GM19328 (cell line): ENCODE data around the gene CARMIL3.

Source experiments
- ATAC-seq: cut with Tn5 transposase; IDR thresholded peaks from one replicate; pipeline ENCODE4 v1.9.1; 2021; ENCODE audit warnings: mild to moderate bottlenecking, moderate library complexity; ENCODE audit not compliant: unreplicated experiment

The CARMIL3 gene

GRCh38 chr14:24113801-24114531 is 62.2 kb downstream of the CARMIL3 start:
- peak; percentile 21 for ATAC-seq

DNA sequence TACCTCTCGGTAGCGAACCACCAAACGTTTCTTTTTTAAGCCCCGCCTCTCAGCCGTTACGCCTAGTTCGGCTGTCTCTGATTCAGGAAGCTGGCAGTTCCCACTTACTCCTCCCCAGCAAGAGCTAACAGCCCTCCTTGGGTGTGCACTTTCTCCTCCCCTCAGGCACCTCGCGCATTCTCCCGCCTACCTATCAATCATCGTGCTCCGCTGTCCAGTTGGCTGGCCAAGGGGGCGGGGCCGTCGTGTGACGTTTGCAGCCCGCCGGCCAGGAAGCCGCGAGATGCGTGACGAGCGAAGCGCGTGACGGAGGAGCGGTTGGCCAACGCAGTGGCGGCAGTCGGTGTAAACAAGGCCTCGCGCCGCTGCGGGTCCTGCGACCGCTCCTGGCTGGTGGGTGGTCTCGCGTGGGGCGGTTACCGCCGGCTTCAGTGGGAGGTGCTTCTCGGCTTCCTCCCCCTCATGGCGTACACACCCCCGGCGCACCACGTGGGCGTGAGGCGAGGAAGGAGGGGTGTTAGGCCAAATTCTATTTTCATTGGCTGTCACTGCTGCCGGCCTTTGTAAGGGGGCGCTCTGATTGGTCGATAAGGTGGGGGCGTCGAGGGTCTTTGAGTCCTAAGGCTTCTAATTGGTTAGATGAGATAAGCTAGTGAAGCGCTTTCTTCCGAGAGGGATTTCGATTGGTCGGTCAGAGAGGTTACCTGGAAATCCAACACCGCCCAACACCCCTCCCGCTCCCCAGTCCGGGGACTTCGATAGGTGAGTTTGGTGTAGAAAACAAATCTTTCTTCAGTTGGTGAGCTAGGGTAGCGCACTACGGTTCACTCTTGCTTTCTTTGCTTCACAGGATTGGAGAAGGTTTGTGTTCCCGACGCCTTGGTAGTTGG is 63.0 kb downstream of the CARMIL3 start, which contains the start of the genes DCAF11 and NRL:
TSS of gene DCAF11 (plus strand) at position 246 of the 890 bp plus-strand sequence. CDS start 818 bp downstream, outside the sequence.
TSS of gene NRL (minus strand) at position 418 of the 890 bp plus-strand sequence. CDS start 32,101 bp downstream, outside the sequence.
- ATAC-seq, result peak; percentile 86

GRCh38 chr14:24115422-24116127 is 63.8 kb downstream of the CARMIL3 start:
- no peak for ATAC-seq

- no peak for ATAC-seq
Measured at GRCh38 chr14:24116128-24116814, 64.5 kb downstream of the CARMIL3 start.

GRCh38 chr14:24117179-24117578 is 65.4 kb downstream of the CARMIL3 start:
- ATAC-seq, result no peak
